Ishikawa (cell line): ENCODE data around the gene PPP3R1.

Experiments
- CREB1 ChIP-seq: IDR thresholded peaks from 2 replicates; pipeline ENCODE4 v1.6.1; 2012; ENCODE audit warnings: low read depth
- EP300 ChIP-seq: IDR thresholded peaks from 2 replicates; pipeline ENCODE4 v1.6.1; 2012; ENCODE audit warnings: borderline replicate concordance
- NFIC ChIP-seq: IDR thresholded peaks from 2 replicates; pipeline ENCODE4 v1.6.1; 2012
- RAD21 ChIP-seq: IDR thresholded peaks from 2 replicates; pipeline ENCODE4 v1.6.1; 2012; ENCODE audit warnings: low read depth
- TCF12 ChIP-seq: IDR thresholded peaks from 2 replicates; pipeline ENCODE4 v1.6.1; 2012; ENCODE audit warnings: low read depth
- ZBTB7A ChIP-seq: IDR thresholded peaks from 2 replicates; pipeline ENCODE4 v1.6.1; 2012; ENCODE audit warnings: low read depth
- TF ChIP-seq, protein P1 (sequence below): IDR thresholded peaks from 2 replicates; pipeline ENCODE4 v1.6.1; 2012; ENCODE audit warnings: low read depth, mild to moderate bottlenecking
- TF ChIP-seq, protein P2 (sequence below): IDR thresholded peaks from 2 replicates; pipeline ENCODE4 v1.6.1; 2012

DNA sequence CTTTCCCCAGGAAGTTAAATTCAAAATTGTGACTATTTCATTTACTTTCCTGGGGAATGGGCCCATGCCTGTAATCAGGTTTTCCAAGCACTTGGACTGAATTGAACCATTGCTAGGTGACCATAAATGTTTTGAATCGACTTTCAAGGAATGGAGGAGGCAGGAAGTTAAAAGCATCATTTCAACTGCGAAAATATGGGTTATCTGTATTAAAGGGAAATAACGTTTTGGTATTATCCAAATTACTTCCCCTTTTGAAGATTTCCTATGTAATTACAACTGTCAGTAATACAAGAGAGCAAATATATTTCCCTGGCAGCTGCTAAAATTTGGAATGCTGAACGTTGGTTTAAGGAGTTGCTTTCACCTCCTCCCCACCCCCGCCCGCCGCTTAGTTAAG, 75.7 kb downstream of the PPP3R1 start:
- TF ChIP-seq TCF12 (no peak), NFIC (no peak), RAD21 (no peak), ZBTB7A (no peak), CREB1 (no peak), EP300 (no peak)
- TF ChIP-seq, protein P1, sequence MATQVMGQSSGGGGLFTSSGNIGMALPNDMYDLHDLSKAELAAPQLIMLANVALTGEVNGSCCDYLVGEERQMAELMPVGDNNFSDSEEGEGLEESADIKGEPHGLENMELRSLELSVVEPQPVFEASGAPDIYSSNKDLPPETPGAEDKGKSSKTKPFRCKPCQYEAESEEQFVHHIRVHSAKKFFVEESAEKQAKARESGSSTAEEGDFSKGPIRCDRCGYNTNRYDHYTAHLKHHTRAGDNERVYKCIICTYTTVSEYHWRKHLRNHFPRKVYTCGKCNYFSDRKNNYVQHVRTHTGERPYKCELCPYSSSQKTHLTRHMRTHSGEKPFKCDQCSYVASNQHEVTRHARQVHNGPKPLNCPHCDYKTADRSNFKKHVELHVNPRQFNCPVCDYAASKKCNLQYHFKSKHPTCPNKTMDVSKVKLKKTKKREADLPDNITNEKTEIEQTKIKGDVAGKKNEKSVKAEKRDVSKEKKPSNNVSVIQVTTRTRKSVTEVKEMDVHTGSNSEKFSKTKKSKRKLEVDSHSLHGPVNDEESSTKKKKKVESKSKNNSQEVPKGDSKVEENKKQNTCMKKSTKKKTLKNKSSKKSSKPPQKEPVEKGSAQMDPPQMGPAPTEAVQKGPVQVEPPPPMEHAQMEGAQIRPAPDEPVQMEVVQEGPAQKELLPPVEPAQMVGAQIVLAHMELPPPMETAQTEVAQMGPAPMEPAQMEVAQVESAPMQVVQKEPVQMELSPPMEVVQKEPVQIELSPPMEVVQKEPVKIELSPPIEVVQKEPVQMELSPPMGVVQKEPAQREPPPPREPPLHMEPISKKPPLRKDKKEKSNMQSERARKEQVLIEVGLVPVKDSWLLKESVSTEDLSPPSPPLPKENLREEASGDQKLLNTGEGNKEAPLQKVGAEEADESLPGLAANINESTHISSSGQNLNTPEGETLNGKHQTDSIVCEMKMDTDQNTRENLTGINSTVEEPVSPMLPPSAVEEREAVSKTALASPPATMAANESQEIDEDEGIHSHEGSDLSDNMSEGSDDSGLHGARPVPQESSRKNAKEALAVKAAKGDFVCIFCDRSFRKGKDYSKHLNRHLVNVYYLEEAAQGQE = no peak
- TF ChIP-seq, protein P2, sequence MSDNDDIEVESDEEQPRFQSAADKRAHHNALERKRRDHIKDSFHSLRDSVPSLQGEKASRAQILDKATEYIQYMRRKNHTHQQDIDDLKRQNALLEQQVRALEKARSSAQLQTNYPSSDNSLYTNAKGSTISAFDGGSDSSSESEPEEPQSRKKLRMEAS = no peak
